Measurements from ENCODE around the gene KCNMB3. TPM values are rescaled to one million over a fixed set of nuclear protein-coding genes. Genes with fewer than 3 reads are reported as not detected.
"Not testable (repeated sequence)": the region's sequence is repeated elsewhere in the genome, so short reads cannot be mapped to it uniquely, and the experiment has no call there.

The KCNMB3 gene
- polyA plus RNA-seq, 10 donors: 2.1 to 8.4 (median 3.9) TPM

GRCh38 chr3:179265092-179265491 lies 14.2 kb upstream of the KCNMB3 start:
- DNase-seq: no peak

- no peak for DNase-seq
Measured at GRCh38 chr3:179264449-179264848, 13.5 kb upstream of the KCNMB3 start.

- DNase-seq: no peak
Measured at GRCh38 chr3:179263134-179263533, 12.2 kb upstream of the KCNMB3 start.

- peak; percentile 51 to 85 (median 70) for DNase-seq
Measured at GRCh38 chr3:179260949-179261765, 10.2 kb upstream of the KCNMB3 start.

GRCh38 chr3:179259959-179260756 lies 9.2 kb upstream of the KCNMB3 start:
- DNase-seq: not testable (repeated sequence)

- no peak for DNase-seq
Measured at GRCh38 chr3:179258820-179259219, 7.9 kb upstream of the KCNMB3 start.

- not testable (repeated sequence) for DNase-seq
Measured at GRCh38 chr3:179257742-179258141, 6.8 kb upstream of the KCNMB3 start.

GRCh38 chr3:179256813-179257212 lies 5.9 kb upstream of the KCNMB3 start:
- DNase-seq: no peak

GRCh38 chr3:179247289-179248015 lies 3.5 kb downstream of the KCNMB3 start:
- DNase-seq: no peak

GRCh38 chr3:179244878-179245277 lies 6.0 kb downstream of the KCNMB3 start:
- DNase-seq: no peak

GRCh38 chr3:179242859-179243258 lies 8.1 kb downstream of the KCNMB3 start:
- not testable (repeated sequence) for DNase-seq

GRCh38 chr3:179240299-179240698 lies 10.6 kb downstream of the KCNMB3 start:
- not testable (repeated sequence) for DNase-seq

- DNase-seq: no peak
Measured at GRCh38 chr3:179236669-179237301, 14.1 kb downstream of the KCNMB3 start.

- DNase-seq: no peak
Measured at GRCh38 chr3:179234199-179234598, 16.7 kb downstream of the KCNMB3 start.

GRCh38 chr3:179233043-179233442 lies 17.9 kb downstream of the KCNMB3 start:
- DNase-seq: no peak

GRCh38 chr3:179229177-179229576 lies 21.7 kb downstream of the KCNMB3 start:
- DNase-seq: no peak

- DNase-seq: no peak
Measured at GRCh38 chr3:179227349-179227748, 23.6 kb downstream of the KCNMB3 start.

GRCh38 chr3:179224584-179224983 lies 26.3 kb downstream of the KCNMB3 start:
- no peak for DNase-seq

GRCh38 chr3:179223548-179223947 lies 27.4 kb downstream of the KCNMB3 start:
- no peak for DNase-seq

- DNase-seq: not testable (repeated sequence)
Measured at GRCh38 chr3:179218213-179218612, 32.7 kb downstream of the KCNMB3 start.

- not testable (repeated sequence) for DNase-seq
Measured at GRCh38 chr3:179215550-179215949, 35.4 kb downstream of the KCNMB3 start.

GRCh38 chr3:179200790-179201189 lies 50.1 kb downstream of the KCNMB3 start:
- DNase-seq: no peak
